ENCODE results near the gene PHACTR4. TPM values are rescaled to one million over a fixed set of nuclear protein-coding genes. Genes with fewer than 3 reads are reported as not detected.
"Not testable (repeated sequence)": the region's sequence is repeated elsewhere in the genome, so short reads cannot be mapped to it uniquely, and the experiment has no call there.

Gene PHACTR4
- total and polyA plus RNA-seq, 2 donors (not counting 3 experiments of a cell fraction or from before 2014, with no cell fraction given): 25.4 to 61.0 TPM

GRCh38 chr1:28365864-28366263 lies 3.7 kb upstream of the PHACTR4 start:
- intact Hi-C loops (cut with micrococcal nuclease) (loop anchor here (5.0 kb wide), 1 partner anchor 141 kb away; the partner anchor contains the start of gene RCC1), dilution Hi-C loops (cut with MboI; ENCODE audit: extremely low pct_ligation_motif_present, low sequenced_read_pairs) (no loop called here)
- FAIRE-seq (no peak), DNase-seq (ENCODE audit: low read depth, low spot score) (no peak)
- CTCF ChIA-PET: interaction anchor here (2.6 to 3.6 kb wide), 2 partner anchors 11 to 237 kb away, joined by 7 to 20 read pairs; no protein-coding TSS in a partner anchor
- POLR2A ChIA-PET: no interaction called here
- BruUV-seq (replicated peaks): no TSS peak
- no peak overlapping the region for H3K9ac ChIP-seq (replicated peaks; ENCODE audit: extremely low read depth, insufficient read depth, low read length)
- H3K79me2 ChIP-seq (ENCODE audit: control insufficient read depth, insufficient read depth, low read length): peaks cover 7% of the 10 kb centered on the region
- TF ChIP-seq JUN (IDR thresholded peaks at IDR 0.05; ENCODE audit: borderline replicate concordance, insufficient read depth, insufficient read length, low read depth): no peak
- no peak for TF ChIP-seq FOS (IDR thresholded peaks at IDR 0.05; ENCODE audit: borderline replicate concordance, insufficient read depth, low read length)
- no peak for TF ChIP-seq CTCF (IDR thresholded peaks at IDR 0.05; ENCODE audit: extremely low read depth in 1 of 2, insufficient read depth in 1 of 2, low read depth in 1 of 2, low read length in 2 of 2)
- no peak for TF ChIP-seq MYC (IDR thresholded peaks at IDR 0.05; ENCODE audit: low read depth, low read length)
- TF ChIP-seq MAX (IDR thresholded peaks at IDR 0.05; ENCODE audit: insufficient read depth, insufficient read length): no peak
- TF ChIP-seq POLR2A (IDR thresholded peaks at IDR 0.05; ENCODE audit: low read depth, low read length): no peak
- TF ChIP-seq POLR2AphosphoS5 (IDR thresholded peaks at IDR 0.05; ENCODE audit: insufficient read depth, low read depth, low read length): no peak
- TF ChIP-seq GATA2 (IDR thresholded peaks at IDR 0.05; ENCODE audit: insufficient read depth, insufficient read length, low read depth, low read length): no peak
- TF ChIP-seq EZH2 (IDR thresholded peaks at IDR 0.05; ENCODE audit: borderline replicate concordance, low read depth, low read length, severe bottlenecking): no peak
- no peak overlapping the region for H3K4me3 ChIP-seq (replicated peaks in 1 of 3; ENCODE audit: insufficient read depth in 1 of 3, low read depth in 1 of 3, low read length in 3 of 3)
- no peak overlapping the region for H2AFZ ChIP-seq (ENCODE audit: low read depth, low read length)
- H3K4me1 ChIP-seq (ENCODE audit: control insufficient read depth, extremely low read depth, insufficient read depth, low read length): peaks cover 7% of the 10 kb centered on the region
- H3K27ac ChIP-seq (ENCODE audit: insufficient read depth, low read depth, low read length): no peak overlapping the region
- H3K9me1 ChIP-seq (replicated peaks; ENCODE audit: control insufficient read depth, extremely low read depth, insufficient read depth, low read length): no peaks in the 10 kb centered on the region
- no peaks in the 10 kb centered on the region for H4K20me1 ChIP-seq (replicated peaks; ENCODE audit: control insufficient read depth, extremely low read depth, insufficient read depth, low read length)
- no peak overlapping the region for H3K4me2 ChIP-seq (ENCODE audit: insufficient read depth, low read length)
- H3K9me3 ChIP-seq (replicated peaks; ENCODE audit: control insufficient read depth, insufficient read depth, low read length): no peaks in the 10 kb centered on the region
- no peaks in the 10 kb centered on the region for H3K27me3 ChIP-seq (ENCODE audit: control insufficient read depth in 2 of 2, insufficient read depth in 2 of 2, low read length in 2 of 2)
- H3K36me3 ChIP-seq (ENCODE audit: control insufficient read depth in 2 of 2, extremely low read depth in 1 of 2, insufficient read depth in 2 of 2, low read length in 2 of 2): no peaks in the 10 kb centered on the region

GRCh38 chr1:28368608-28369007 lies 932 bp upstream of the PHACTR4 start:
- FAIRE-seq; dilution Hi-C loops (cut with MboI; ENCODE audit: extremely low pct_ligation_motif_present, low sequenced_read_pairs): not testable (repeated sequence)

More at GRCh38 chr1:28368608-28369007, 932 bp upstream of the PHACTR4 start:
- H3K9me1 ChIP-seq (replicated peaks; ENCODE audit: control insufficient read depth, extremely low read depth, insufficient read depth, low read length); POLR2A ChIA-PET; H3K27me3 ChIP-seq (ENCODE audit: control insufficient read depth in 2 of 2, insufficient read depth in 2 of 2, low read length in 2 of 2); BruUV-seq (replicated peaks); H3K36me3 ChIP-seq (ENCODE audit: control insufficient read depth in 2 of 2, extremely low read depth in 1 of 2, insufficient read depth in 2 of 2, low read length in 2 of 2); H3K4me2 ChIP-seq (ENCODE audit: insufficient read depth, low read length); H3K9ac ChIP-seq (replicated peaks; ENCODE audit: extremely low read depth, insufficient read depth, low read length); H4K20me1 ChIP-seq (replicated peaks; ENCODE audit: control insufficient read depth, extremely low read depth, insufficient read depth, low read length); H3K9me3 ChIP-seq (replicated peaks; ENCODE audit: control insufficient read depth, insufficient read depth, low read length); DNase-seq (ENCODE audit: low read depth, low spot score); H3K4me1 ChIP-seq (ENCODE audit: control insufficient read depth, extremely low read depth, insufficient read depth, low read length); H3K4me3 ChIP-seq (replicated peaks in 1 of 3; ENCODE audit: insufficient read depth in 1 of 3, low read depth in 1 of 3, low read length in 3 of 3); H3K27ac ChIP-seq (ENCODE audit: insufficient read depth, low read depth, low read length): not testable (repeated sequence)
- intact Hi-C loops (cut with micrococcal nuclease): loop anchor here (2.0 to 5.0 kb wide), 2 partner anchors 139 to 184 kb away; partner anchors contain the start of genes RCC1 and TRNAU1AP
- Histone ChIP-seq H3K79me2 (ENCODE audit: control insufficient read depth, insufficient read depth, low read length) (peaks cover 23% of the 10 kb centered on the region), H2AFZ (ENCODE audit: low read depth, low read length) (peak overlapping the region; percentile 88)
- CTCF ChIA-PET: interaction anchor here (0.6 to 5.1 kb wide), 6 partner anchors 10 to 234 kb away, joined by 3 to 54 read pairs (median 3); no protein-coding TSS in a partner anchor

Data from endothelial cell of umbilical vein (primary cell).